ENCODE data around the gene PTPRN2.
"Not testable (repeated sequence)": the region's sequence is repeated elsewhere in the genome, so short reads cannot be mapped to it uniquely, and the experiment has no call there.

The PTPRN2 gene

GRCh38 chr7:158432369-158433341 lies 155.0 kb downstream of the PTPRN2 start:
- DNase-seq = peak; percentile 90

- no peak for DNase-seq
These were observed 155.7 kb downstream of the PTPRN2 start for GRCh38 chr7:158431941-158432347.

GRCh38 chr7:158431055-158431940 lies 156.3 kb downstream of the PTPRN2 start:
- DNase-seq = no peak

- DNase-seq = no peak
These were observed 157.2 kb downstream of the PTPRN2 start for GRCh38 chr7:158430308-158431034.

- no peak for DNase-seq
These were observed 158.5 kb downstream of the PTPRN2 start for GRCh38 chr7:158428837-158429753.

DNA sequence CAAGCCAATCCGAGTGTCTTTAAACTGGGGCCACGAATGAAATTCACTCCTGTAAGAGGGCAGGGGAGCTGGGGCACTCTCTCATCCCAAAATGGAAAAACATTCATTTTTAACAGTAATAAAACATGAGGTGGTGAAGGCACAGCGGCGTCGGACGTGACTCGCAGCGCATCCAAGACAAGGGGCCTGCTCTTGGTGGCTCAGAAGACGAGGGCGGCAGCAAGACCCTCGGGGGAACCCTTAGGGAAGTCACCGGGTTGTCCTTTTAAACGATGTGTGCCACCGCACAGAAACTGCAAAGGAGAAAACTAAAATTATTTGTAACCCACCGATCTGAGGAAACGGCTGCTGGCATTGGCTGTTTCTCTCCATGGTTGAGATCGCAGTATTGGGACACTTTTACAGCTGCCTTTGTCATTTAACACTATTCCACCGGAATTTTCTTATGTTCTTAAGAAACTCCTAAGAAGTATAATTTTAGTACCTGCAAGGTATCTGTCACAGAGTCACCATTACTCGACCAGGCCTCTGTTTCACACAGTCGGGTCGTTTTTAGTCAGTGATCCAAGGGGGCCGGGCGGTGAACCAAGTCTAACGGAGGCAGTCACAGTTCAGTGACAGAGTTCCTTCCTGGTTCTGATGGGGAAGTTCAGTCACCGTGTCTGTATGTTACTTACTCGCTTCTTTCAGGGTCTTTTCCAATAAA lies 159.3 kb downstream of the PTPRN2 start:
- no peak for DNase-seq

DNA sequence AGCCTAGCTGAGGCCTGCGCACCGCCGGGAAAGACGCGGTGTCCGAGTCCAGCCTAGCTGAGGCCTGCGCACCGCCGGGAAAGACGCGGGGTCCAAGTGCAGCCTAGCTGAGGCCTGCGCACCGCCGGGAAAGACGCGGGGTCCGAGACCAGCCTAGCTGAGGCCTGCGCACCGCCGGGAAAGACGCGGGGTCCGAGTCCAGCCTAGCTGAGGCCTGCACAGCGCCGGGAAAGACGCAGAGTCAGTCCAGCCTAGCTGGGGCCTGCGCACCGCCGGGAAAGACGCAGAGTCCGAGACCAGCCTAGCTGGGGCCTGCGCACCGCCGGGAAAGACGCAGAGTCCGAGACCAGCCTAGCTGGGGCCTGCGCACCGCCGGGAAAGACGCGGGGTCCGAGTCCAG lies 161.9 kb downstream of the PTPRN2 start:
- not testable (repeated sequence) for DNase-seq

DNA sequence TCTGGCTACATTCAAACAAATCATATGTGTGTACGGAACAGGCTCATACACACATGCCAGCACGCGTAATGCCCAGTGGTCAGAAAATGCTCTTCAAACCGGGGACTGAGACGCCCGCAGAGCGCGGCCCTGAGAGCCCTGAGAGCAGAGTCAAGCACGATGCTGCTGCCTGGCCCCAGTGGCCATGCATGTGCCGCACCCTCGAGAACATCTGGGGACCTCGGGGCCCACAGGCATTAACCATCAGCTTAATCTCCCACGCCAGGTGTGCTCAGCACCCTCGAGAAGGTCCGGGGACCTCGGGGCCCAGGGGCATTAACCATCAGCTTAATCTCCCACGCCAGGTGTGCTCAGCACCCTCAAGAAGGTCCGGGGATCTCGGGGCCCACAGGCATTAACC lies 163.1 kb downstream of the PTPRN2 start:
- DNase-seq = no peak

DNA sequence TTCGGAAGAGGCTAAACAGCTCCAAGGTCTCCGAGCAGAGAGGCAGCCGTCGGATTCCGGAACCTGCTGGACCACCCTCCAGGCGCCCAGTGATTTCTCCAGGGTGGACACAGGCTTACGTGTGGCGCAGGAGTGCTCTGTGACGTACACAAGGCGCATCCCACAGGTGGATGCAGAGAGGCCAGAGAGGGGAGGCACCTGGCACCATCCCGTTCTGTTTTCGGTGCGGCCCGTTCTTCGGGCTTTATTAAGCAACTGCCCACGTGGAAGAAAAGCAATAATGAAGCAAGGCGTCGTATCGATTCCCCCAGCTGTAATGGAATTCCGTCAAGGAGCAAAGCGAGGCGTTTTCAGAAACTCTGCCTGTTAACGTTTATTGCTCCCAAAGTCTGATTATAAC lies 163.6 kb downstream of the PTPRN2 start:
- DNase-seq = no peak

- no peak for DNase-seq
These were observed 164.6 kb downstream of the PTPRN2 start for GRCh38 chr7:158422887-158423560.

DNA sequence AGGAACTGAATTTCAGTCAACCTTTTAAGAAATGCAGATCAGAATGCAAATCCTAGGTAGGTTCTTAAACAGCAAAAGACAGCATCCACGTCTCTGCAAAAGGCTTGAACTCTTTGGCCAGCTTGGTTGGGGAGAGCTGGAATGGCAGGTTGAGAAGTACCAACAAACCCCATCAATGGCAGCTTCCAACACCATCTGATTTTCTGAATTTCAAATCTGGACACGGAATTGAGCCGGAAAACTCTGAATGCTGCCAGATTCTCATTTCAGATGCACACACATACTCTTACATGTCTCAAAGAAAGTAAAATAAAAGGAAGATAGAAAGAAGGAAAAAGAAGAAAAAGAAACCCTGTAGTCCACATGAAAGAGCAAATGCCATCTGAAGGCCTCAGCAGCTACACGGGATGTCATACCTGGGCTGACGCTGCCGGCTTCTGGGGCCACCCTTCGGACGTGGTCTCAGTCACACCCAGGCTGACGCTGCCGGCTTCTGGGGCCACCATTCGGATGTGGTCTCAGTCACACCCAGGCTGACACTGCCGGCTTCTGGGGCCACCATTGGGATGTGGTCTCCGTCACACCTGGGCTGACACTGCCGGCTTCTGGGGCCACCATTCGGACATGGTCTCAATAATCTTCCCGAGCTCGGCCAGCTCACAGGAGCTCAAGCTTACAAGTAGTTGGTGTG lies 165.3 kb downstream of the PTPRN2 start:
- DNase-seq = no peak

- no peak for DNase-seq
These were observed 166.3 kb downstream of the PTPRN2 start for GRCh38 chr7:158421361-158421760.

DNA sequence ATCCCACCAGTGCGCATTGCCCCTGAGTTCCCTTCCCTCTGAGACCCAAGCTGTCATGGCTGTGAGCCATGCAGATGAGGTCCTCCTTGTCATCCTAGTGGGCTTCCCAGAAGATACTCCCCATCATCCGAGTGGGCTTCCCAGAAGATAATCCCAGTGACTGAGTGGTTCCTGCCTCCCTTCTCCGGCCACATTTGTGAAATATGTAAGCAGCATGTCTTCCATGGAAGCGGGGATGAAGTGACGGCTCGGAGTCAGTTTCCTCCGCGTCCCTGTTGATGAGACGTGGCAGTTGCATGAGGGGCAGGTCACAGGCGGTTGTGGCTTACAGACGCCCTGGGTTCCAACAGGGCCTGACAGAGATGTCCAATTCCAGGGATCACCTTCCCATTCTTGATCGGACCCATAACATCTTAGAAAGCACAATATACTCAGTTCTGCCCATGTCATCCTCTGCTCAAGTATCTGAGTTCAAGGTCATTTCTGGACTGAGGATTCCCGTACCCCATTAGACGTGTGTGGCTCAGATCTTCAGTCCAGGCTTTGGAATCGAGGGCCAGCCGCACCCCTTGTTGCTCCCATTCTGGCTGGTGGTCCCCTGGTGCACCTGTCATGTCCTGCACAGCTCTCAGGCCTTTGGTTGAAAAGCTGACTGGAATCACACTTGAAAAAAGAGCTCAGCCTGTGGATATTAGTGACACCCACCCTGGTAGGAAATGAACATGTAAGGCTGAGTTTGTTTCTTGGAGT lies 166.9 kb downstream of the PTPRN2 start:
- DNase-seq = no peak

DNA sequence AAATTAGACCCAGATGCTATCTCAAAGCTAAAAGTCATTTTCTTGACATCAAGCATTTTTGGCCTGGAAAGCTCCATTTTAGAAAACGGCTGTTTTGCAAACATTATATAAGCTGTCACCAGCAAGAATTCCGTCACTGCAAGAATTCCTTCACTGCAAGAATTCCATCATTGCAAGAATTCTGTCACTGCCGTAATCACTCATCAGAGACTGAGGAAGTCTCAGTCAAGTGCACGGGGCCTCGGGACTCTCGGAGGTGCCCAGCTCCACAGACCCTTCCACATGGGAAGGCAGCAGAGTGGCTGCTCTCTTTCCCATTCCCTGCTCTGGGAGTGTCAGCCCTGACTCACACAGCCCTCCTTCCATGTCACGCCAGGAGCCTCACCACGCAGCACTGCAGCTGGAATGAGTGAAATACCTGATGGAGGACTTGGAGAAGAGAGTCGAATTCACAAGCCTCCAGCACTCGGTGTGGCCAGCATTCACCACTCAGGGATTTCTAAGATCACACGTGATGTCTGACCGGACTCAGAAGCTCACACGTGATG lies 168.3 kb downstream of the PTPRN2 start:
- no peak for DNase-seq

DNA sequence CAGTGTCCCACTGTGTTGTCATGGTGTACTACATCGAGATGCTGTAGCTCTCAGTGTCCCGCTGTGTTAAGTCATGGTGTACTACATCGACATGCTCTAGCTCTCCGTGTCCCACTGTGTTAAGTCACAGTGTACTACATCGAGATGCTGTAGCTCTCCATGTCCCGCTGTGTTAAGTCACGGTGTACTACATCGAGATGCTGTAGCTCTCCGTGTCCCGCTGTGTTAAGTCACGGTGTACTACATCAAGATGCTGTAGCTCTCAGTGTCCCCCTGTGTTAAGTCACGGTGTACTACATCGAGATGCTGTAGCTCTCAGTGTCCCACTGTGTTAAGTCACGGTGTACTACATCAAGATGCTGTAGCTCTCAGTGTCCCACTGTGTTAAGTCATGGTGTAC lies 169.2 kb downstream of the PTPRN2 start:
- not testable (repeated sequence) for DNase-seq

DNA sequence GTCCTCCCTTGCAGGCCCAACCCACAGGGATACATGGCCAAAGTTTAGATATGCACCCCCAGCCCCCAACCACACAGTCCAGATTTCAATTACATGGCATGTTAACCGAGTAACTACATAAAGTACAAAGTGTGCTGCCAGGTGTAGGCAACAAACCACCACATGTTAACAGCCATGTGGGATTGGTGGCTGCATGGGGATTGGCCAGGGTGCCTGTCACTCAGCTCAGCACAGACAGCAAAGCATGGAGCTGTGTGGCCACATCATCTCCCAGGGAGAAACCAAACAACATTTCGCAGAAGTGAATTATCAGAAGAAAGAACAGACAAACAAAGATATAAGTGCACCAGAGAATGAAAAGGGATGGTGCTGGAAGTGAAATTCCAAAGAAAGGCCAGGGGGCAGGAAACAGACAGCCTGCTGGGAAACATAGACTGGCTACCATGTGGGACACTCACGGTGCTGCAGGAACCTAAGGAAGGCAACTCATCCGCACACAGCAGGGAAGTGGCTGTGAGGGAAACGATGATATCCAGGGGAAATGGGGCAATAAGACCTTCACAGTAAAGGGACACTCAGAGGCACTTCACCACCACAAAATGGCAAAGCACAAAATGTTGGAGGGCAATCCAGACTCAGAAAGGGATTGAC lies 171.2 kb downstream of the PTPRN2 start:
- no peak for DNase-seq

DNA sequence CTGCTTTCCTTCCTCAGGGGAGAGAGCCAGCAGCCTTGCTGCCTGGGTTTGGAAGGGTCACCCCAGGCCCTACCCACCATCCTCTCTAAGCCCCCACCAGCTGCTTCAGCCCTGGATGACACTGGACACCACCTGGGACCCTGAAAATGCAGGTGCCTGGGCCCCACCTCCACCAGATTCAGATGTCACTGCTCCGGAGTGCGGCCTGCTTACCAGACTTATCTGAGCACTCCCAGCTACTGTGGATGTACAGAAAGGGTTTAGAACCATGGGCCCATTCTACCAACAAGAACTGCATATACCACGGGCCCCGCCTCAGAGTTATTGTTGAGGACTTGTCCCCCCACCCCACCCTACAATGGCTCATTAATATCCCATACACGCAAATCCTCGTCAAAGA lies 172.3 kb downstream of the PTPRN2 start:
- no peak for DNase-seq

DNA sequence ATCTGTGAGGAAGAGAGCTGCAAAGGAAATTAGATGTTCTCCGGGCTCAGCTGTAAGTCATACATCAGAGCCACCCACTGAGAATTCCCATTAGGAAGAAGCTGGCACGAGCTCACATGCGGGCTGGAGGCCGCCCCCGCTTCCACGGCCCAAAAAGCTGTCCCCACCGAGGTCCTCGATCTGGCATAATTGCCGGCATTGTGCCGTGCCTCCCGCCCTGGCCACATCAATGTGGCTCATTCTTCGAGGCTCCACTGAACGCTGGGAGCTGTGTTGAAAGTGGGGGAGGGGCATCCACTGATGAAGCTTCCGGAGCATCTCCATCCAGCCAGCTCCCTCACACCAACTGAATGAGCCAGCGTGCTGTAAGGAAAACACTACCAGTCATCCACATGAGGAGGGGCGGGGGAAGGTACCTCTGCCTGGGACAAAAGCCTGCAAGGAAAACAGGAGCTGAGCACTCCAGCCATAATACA lies 173.1 kb downstream of the PTPRN2 start:
- peak; percentile 94 for DNase-seq
